MM.1S (cell line): ENCODE results near the gene EVA1B.

Experiments
- DNase-seq: peaks from one replicate; pipeline ENCODE4 v3.0.0-alpha.2; 2015
- H2AFZ ChIP-seq: fragments of 300-600 bp; sonication (generic); 2 replicates; pipeline ENCODE4 v1.6.0; 2016; ENCODE audit warnings: antibody characterized with exemption, low read length
- H3F3A ChIP-seq: fragments of 300-600 bp; sonication (generic); 2 replicates; pipeline ENCODE4 v1.6.1; 2016; ENCODE audit warnings: mild to moderate bottlenecking, antibody characterized with exemption, low read length, moderate library complexity, mixed read lengths; ENCODE audit not compliant: insufficient read depth
- H3K27ac ChIP-seq: fragments of 300-600 bp; sonication (generic); 2 replicates; pipeline ENCODE4 v1.5.1; 2016; ENCODE audit warnings: mild to moderate bottlenecking, low read length
- H3K27me3 ChIP-seq: fragments of 300-600 bp; sonication (generic); replicated peaks from 2 replicates; pipeline ENCODE4 v1.6.0; 2016; ENCODE audit warnings: low read length; ENCODE audit not compliant: insufficient read depth
- H3K36me3 ChIP-seq: fragments of 300-600 bp; sonication (generic); replicated peaks from 2 replicates; pipeline ENCODE4 v1.6.1; 2016; ENCODE audit warnings: mild to moderate bottlenecking, low read length, mixed read lengths; ENCODE audit not compliant: insufficient read depth
- H3K4me1 ChIP-seq: fragments of 300-600 bp; sonication (generic); 2 replicates; pipeline ENCODE4 v1.6.1; 2016; ENCODE audit warnings: low read length, mixed read lengths
- H3K4me2 ChIP-seq: fragments of 300-600 bp; sonication (generic); 2 replicates; pipeline ENCODE4 v1.6.0; 2016; ENCODE audit warnings: low read depth, low read length
- H3K4me3 ChIP-seq: fragments of 300-600 bp; sonication (generic); 2 replicates; pipeline ENCODE4 v1.5.1; 2016; ENCODE audit warnings: low read length, mixed read lengths
- H3K79me2 ChIP-seq: fragments of 300-600 bp; sonication (generic); 2 replicates; pipeline ENCODE4 v1.6.1; 2016; ENCODE audit warnings: mixed run types, low read length, mixed read lengths
- H3K9ac ChIP-seq: fragments of 300-600 bp; sonication (generic); 2 replicates; pipeline ENCODE4 v1.6.1; 2016; ENCODE audit warnings: low read length, mixed read lengths
- H3K9me2 ChIP-seq: fragments of 300-600 bp; sonication (generic); replicated peaks from 2 replicates; pipeline ENCODE4 v1.6.1; 2016; ENCODE audit warnings: mild to moderate bottlenecking, low read length, mixed read lengths; ENCODE audit not compliant: insufficient read depth
- H3K9me3 ChIP-seq: fragments of 300-600 bp; sonication (generic); replicated peaks from 2 replicates; pipeline ENCODE4 v1.6.1; 2016; ENCODE audit warnings: mild to moderate bottlenecking, low read length, mixed read lengths; ENCODE audit not compliant: insufficient read depth
- H4K20me1 ChIP-seq: fragments of 300-600 bp; sonication (generic); 2 replicates; pipeline ENCODE4 v1.6.1; 2016; ENCODE audit warnings: mild to moderate bottlenecking, low read length, moderate library complexity, mixed read lengths; ENCODE audit not compliant: insufficient read depth
- EZH2 ChIP-seq: fragments of 300-600 bp; sonication (generic); optimal IDR thresholded peaks from 2 replicates; pipeline ENCODE3; 2017; ENCODE audit warnings: low read depth, mild to moderate bottlenecking, antibody characterized with exemption, low read length, mixed read lengths
- EZH2phosphoT487 ChIP-seq: fragments of 300-600 bp; sonication (generic); IDR thresholded peaks from 2 replicates; pipeline ENCODE4 v1.6.1; 2018; ENCODE audit warnings: antibody characterized with exemption, low read length
- TF ChIP-seq, protein P1 (sequence below): fragments of 300-600 bp; sonication (generic); IDR thresholded peaks from 2 replicates; pipeline ENCODE4 v1.5.1; 2016; ENCODE audit warnings: antibody characterized with exemption, low read length, mixed read lengths

EVA1B gene

DNA sequence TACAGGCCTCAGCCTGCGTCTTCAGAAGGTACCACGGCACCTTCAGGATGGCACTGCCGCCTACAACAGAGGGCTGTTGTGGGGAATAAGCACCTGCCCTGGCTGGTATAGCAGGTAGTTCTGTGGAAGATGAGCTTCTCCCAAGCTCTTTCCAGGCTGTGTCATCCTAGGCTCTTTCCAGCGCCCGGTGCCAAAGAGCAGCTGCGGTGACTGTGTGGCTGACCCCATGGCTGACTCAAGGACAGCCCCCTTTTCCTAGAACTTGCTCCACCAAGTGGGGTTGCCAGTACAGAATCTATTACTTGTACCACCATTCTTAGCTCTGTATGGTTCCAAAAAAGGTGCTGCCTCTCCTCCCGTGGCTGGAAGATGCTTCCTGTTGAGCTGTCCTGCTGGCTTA, 21.9 kb upstream of the EVA1B start:
- no peaks in the 10 kb centered on the region; the same call in 1 of the 2 replicates for H3K36me3 ChIP-seq
- no peak overlapping the region for H3K27ac ChIP-seq
- no peaks in the 10 kb centered on the region for H3K79me2 ChIP-seq
- H3K27me3 ChIP-seq: no peaks in the 10 kb centered on the region
- H3K9me2 ChIP-seq: no peaks in the 10 kb centered on the region
- H3K4me3 ChIP-seq: no peak overlapping the region
- H2AFZ ChIP-seq: no peak overlapping the region
- no peaks in the 10 kb centered on the region for H3K4me1 ChIP-seq
- no peaks in the 10 kb centered on the region for H3K9me3 ChIP-seq
- no peak for DNase-seq
- no peaks in the 10 kb centered on the region for H3F3A ChIP-seq
- H3K9ac ChIP-seq: no peak overlapping the region
- H3K4me2 ChIP-seq: no peak overlapping the region
- TF ChIP-seq EZH2: no peak
- no peak for TF ChIP-seq EZH2phosphoT487
- TF ChIP-seq, protein P1, sequence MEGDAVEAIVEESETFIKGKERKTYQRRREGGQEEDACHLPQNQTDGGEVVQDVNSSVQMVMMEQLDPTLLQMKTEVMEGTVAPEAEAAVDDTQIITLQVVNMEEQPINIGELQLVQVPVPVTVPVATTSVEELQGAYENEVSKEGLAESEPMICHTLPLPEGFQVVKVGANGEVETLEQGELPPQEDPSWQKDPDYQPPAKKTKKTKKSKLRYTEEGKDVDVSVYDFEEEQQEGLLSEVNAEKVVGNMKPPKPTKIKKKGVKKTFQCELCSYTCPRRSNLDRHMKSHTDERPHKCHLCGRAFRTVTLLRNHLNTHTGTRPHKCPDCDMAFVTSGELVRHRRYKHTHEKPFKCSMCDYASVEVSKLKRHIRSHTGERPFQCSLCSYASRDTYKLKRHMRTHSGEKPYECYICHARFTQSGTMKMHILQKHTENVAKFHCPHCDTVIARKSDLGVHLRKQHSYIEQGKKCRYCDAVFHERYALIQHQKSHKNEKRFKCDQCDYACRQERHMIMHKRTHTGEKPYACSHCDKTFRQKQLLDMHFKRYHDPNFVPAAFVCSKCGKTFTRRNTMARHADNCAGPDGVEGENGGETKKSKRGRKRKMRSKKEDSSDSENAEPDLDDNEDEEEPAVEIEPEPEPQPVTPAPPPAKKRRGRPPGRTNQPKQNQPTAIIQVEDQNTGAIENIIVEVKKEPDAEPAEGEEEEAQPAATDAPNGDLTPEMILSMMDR: no peak
- no peaks in the 10 kb centered on the region for H4K20me1 ChIP-seq

DNA sequence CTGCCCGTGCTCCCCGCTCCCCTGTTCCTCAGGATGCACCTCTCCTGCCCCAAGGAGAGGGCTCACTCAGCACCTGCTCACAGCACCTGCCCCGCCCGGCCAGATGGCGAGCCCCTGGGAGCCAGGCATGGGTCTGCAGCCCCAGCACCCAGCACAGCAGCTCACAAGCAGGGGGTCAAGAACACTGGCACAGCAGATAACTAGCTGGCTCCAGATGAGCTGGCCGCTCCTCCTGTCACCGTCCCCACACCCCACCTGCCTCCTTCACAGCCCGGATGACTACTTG, 20.9 kb upstream of the EVA1B start:
- Histone ChIP-seq H3K4me1 (no peaks in the 10 kb centered on the region), H4K20me1 (no peaks in the 10 kb centered on the region), H2AFZ (no peak overlapping the region), H3K9ac (no peak overlapping the region), H3F3A (no peaks in the 10 kb centered on the region), H3K27ac (no peak overlapping the region), H3K4me3 (no peak overlapping the region), H3K9me2 (no peaks in the 10 kb centered on the region), H3K9me3 (no peaks in the 10 kb centered on the region), H3K4me2 (no peak overlapping the region), H3K27me3 (no peaks in the 10 kb centered on the region), H3K36me3 (no peaks in the 10 kb centered on the region; the same call in 1 of the 2 replicates), H3K79me2 (no peaks in the 10 kb centered on the region)
- TF ChIP-seq EZH2phosphoT487 (no peak), EZH2 (no peak)
- TF ChIP-seq, protein P1: no peak
- no peak for DNase-seq

DNA sequence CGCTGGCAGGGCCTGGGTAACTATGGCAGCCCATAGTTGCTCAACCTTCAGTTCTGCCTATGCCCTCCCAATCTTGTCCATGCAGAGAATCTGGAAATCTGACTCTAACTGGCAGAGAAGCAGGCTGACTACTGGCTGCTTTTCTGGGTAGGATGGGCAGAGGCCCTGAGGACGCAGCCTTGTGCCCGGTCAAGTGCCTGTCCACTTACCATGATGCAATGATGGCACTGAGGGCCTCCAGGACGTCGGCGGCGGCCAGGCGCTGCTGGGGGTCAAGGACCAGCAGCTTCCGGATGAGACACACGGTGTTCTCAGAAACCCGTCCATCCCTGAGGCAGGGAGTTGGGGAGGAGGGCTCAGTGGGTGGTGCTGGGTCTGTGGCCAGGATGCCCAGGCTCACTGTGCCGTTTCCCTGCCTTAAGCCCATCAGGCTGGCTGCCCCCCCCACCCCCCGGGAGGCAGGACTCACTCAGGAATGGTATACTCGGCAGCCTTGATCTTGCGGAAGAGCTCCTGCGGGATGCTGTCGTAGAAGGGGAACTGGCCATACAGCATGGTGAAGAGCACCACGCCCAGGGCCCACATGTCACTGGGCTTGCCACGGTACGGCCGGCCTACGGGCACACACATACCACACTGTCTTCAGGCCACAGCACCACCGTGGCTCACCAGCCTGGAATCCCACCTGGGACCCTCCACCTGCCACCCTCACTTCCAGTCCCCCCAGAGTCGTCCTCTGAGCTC, 20.4 kb upstream of the EVA1B start:
- H3K9me3 ChIP-seq: no peaks in the 10 kb centered on the region
- no peaks in the 10 kb centered on the region for H3F3A ChIP-seq
- H3K27me3 ChIP-seq: no peaks in the 10 kb centered on the region
- H2AFZ ChIP-seq: no peak overlapping the region
- TF ChIP-seq, protein P1: no peak
- H3K27ac ChIP-seq: no peak overlapping the region
- no peak overlapping the region for H3K9ac ChIP-seq
- no peaks in the 10 kb centered on the region for H4K20me1 ChIP-seq
- H3K9me2 ChIP-seq: no peaks in the 10 kb centered on the region
- H3K36me3 ChIP-seq: no peaks in the 10 kb centered on the region; the same call in 1 of the 2 replicates
- DNase-seq: no peak
- no peak overlapping the region for H3K4me3 ChIP-seq
- H3K79me2 ChIP-seq: no peaks in the 10 kb centered on the region
- no peak overlapping the region for H3K4me2 ChIP-seq
- no peaks in the 10 kb centered on the region for H3K4me1 ChIP-seq
